ENCODE results near the gene TNRC6C. TPM values are rescaled to one million over a fixed set of nuclear protein-coding genes. Genes with fewer than 3 reads are reported as not detected.

The TNRC6C gene
- total RNA-seq, 3 donors from 2014 or later (not counting 1 experiment from before 2014, with no cell fraction given): 74.3 to 100 (median 76.3) TPM

GRCh38 chr17:77951123-77951522 lies 7.4 kb upstream of the TNRC6C start:
- Histone ChIP-seq H3K27ac (ENCODE audit: low read length) (no peak overlapping the region), H3K4me1 (ENCODE audit: control insufficient read depth, insufficient read depth, low read length) (peaks cover 6% of the 10 kb centered on the region), H3K36me3 (ENCODE audit: control insufficient read depth, insufficient read depth, low read length) (no peaks in the 10 kb centered on the region), H3K27me3 (ENCODE audit: control insufficient read depth, insufficient read depth, low read length) (no peaks in the 10 kb centered on the region), H3K4me3 (ENCODE audit: low read length) (no peak overlapping the region), H3K9me3 (ENCODE audit: control insufficient read depth, insufficient read depth, low read length) (no peaks in the 10 kb centered on the region)
- Mint-ChIP-seq H3K27me3 (ENCODE audit: low read depth in 2 of 2) (peaks cover 25 to 47% of the 10 kb centered on the region in 2 donors), H3K9me3 (peaks cover 0 to 4% of the 10 kb centered on the region in 2 donors), H3K4me1 (peaks cover 6 to 19% of the 10 kb centered on the region in 2 donors), H3K27ac (no peak overlapping the region), H3K36me3 (no peaks in the 10 kb centered on the region), H3K4me3 (no peak overlapping the region)
- intact Hi-C loops (cut with micrococcal nuclease): no loop called here
- no peak for ATAC-seq
- no peak for TF ChIP-seq CTCF (IDR thresholded peaks at IDR 0.05)
- 86% methylated on average over 5 of the region's 5 CpGs for WGBS (ENCODE audit: insufficient coverage)
- DNase-seq: no peak

DNA sequence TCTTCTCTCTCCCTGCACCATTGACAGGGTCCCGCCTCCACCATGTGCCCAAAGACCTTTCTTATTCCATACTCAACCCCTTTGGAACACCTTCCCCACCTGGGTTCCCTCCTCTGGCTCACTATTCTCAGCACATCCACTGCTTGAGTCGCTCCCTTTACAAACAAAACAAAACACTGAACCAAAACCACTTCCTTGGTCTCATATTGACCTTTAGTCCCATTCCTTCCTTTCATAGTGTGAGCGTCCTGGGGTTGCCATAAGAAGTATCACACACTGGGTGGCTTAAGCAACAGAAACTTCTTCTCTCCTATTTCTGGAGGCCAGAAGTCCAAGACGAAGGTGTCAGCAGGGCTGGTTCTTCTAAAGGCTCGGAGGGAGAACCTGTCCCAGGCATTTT lies 6.1 kb upstream of the TNRC6C start:
- DNase-seq: no peak
- Histone ChIP-seq H3K27ac (ENCODE audit: low read length) (no peak overlapping the region), H3K4me1 (ENCODE audit: control insufficient read depth, insufficient read depth, low read length) (peaks cover 11% of the 10 kb centered on the region), H3K9me3 (ENCODE audit: control insufficient read depth, insufficient read depth, low read length) (no peaks in the 10 kb centered on the region), H3K36me3 (ENCODE audit: control insufficient read depth, insufficient read depth, low read length) (no peaks in the 10 kb centered on the region), H3K4me3 (ENCODE audit: low read length) (no peak overlapping the region), H3K27me3 (ENCODE audit: control insufficient read depth, insufficient read depth, low read length) (no peaks in the 10 kb centered on the region)
- Mint-ChIP-seq H3K4me1 (peaks cover 15 to 25% of the 10 kb centered on the region in 2 donors), H3K36me3 (no peaks in the 10 kb centered on the region), H3K4me3 (no peak overlapping the region), H3K27ac (no peak overlapping the region), H3K9me3 (peaks cover 0 to 4% of the 10 kb centered on the region in 2 donors), H3K27me3 (ENCODE audit: low read depth in 2 of 2) (peaks cover 22 to 47% of the 10 kb centered on the region in 2 donors)
- WGBS (ENCODE audit: insufficient coverage): 73% methylated on average over 5 of the region's 5 CpGs
- no peak for TF ChIP-seq CTCF (IDR thresholded peaks at IDR 0.05)
- intact Hi-C loops (cut with micrococcal nuclease): no loop called here
- no peak for ATAC-seq

- no peaks in the 10 kb centered on the region for H3K36me3 Mint-ChIP-seq
- Histone ChIP-seq H3K4me1 (ENCODE audit: control insufficient read depth, insufficient read depth, low read length) (peaks cover 24% of the 10 kb centered on the region), H3K9me3 (ENCODE audit: control insufficient read depth, insufficient read depth, low read length) (no peaks in the 10 kb centered on the region), H3K36me3 (ENCODE audit: control insufficient read depth, insufficient read depth, low read length) (no peaks in the 10 kb centered on the region), H3K27ac (ENCODE audit: low read length) (peak overlapping the region; percentile 72), H3K4me3 (ENCODE audit: low read length) (peak overlapping the region; percentile 83), H3K27me3 (ENCODE audit: control insufficient read depth, insufficient read depth, low read length) (no peaks in the 10 kb centered on the region)
- WGBS (ENCODE audit: insufficient coverage): 7% methylated on average over 23 of the region's 24 CpGs
- TF ChIP-seq CTCF (IDR thresholded peaks at IDR 0.05): no peak
- H3K4me1 Mint-ChIP-seq: peaks cover 42 to 44% of the 10 kb centered on the region in 2 donors
- H3K4me3 Mint-ChIP-seq: peak overlapping the region; percentile 92
- ATAC-seq (peak in 1 of 3 donors; percentile 2), DNase-seq (peak in 1 of 2 donors; percentile 63)
- H3K9me3 Mint-ChIP-seq: no peaks in the 10 kb centered on the region
- intact Hi-C loops (cut with micrococcal nuclease): loop anchor here (5.0 kb wide), 1 partner anchor 175 kb away; no protein-coding TSS in a partner anchor
- peaks cover 8 to 19% of the 10 kb centered on the region in 2 donors for H3K27me3 Mint-ChIP-seq (ENCODE audit: low read depth in 2 of 2)
- H3K27ac Mint-ChIP-seq: peak overlapping the region; percentile 88 to 93
Observed at GRCh38 chr17:77957235-77957856, 1.2 kb upstream of the TNRC6C start.
